ENCODE measurements around the gene GABRB3. TPM values are rescaled to one million over a fixed set of nuclear protein-coding genes. Genes with fewer than 3 reads are reported as not detected.

GABRB3 gene
- total and polyA plus RNA-seq, 2 donors (not counting 3 experiments of a cell fraction or from before 2014, with no cell fraction given): 0.03 TPM; not detected in 1

- no TSS peak for BruUV-seq (replicated peaks)
- Histone ChIP-seq H3K27ac (ENCODE audit: insufficient read depth, low read depth, low read length) (no peak overlapping the region), H3K79me2 (ENCODE audit: control insufficient read depth, insufficient read depth, low read length) (no peaks in the 10 kb centered on the region), H4K20me1 (replicated peaks; ENCODE audit: control insufficient read depth, extremely low read depth, insufficient read depth, low read length) (no peaks in the 10 kb centered on the region), H3K4me2 (ENCODE audit: insufficient read depth, low read length) (no peak overlapping the region), H3K9me3 (replicated peaks; ENCODE audit: control insufficient read depth, insufficient read depth, low read length) (peaks cover 10% of the 10 kb centered on the region), H3K9ac (replicated peaks; ENCODE audit: extremely low read depth, insufficient read depth, low read length) (no peak overlapping the region), H3K9me1 (replicated peaks; ENCODE audit: control insufficient read depth, extremely low read depth, insufficient read depth, low read length) (no peaks in the 10 kb centered on the region), H3K36me3 (ENCODE audit: control insufficient read depth in 2 of 2, extremely low read depth in 1 of 2, insufficient read depth in 2 of 2, low read length in 2 of 2) (no peaks in the 10 kb centered on the region), H2AFZ (ENCODE audit: low read depth, low read length) (no peak overlapping the region), H3K27me3 (ENCODE audit: control insufficient read depth in 2 of 2, insufficient read depth in 2 of 2, low read length in 2 of 2) (no peaks in the 10 kb centered on the region), H3K4me3 (replicated peaks in 1 of 3; ENCODE audit: insufficient read depth in 1 of 3, low read depth in 1 of 3, low read length in 3 of 3) (no peak overlapping the region), H3K4me1 (ENCODE audit: control insufficient read depth, extremely low read depth, insufficient read depth, low read length) (no peaks in the 10 kb centered on the region)
- CTCF ChIA-PET: no interaction called here
- DNase-seq (ENCODE audit: low read depth, low spot score) (no peak), FAIRE-seq (no peak)
- dilution Hi-C loops (cut with MboI; ENCODE audit: extremely low pct_ligation_motif_present, low sequenced_read_pairs) (no loop called here), intact Hi-C loops (cut with micrococcal nuclease) (no loop called here)
- TF ChIP-seq MYC (IDR thresholded peaks at IDR 0.05; ENCODE audit: low read depth, low read length) (no peak), FOS (IDR thresholded peaks at IDR 0.05; ENCODE audit: borderline replicate concordance, insufficient read depth, low read length) (no peak), POLR2A (IDR thresholded peaks at IDR 0.05; ENCODE audit: low read depth, low read length) (no peak), POLR2AphosphoS5 (IDR thresholded peaks at IDR 0.05; ENCODE audit: insufficient read depth, low read depth, low read length) (no peak)
- POLR2A ChIA-PET: no interaction called here
These were observed 33.9 kb downstream of the GABRB3 start for GRCh38 chr15:26738996-26739395.

GRCh38 chr15:26736502-26737248, 36.2 kb downstream of the GABRB3 start:
- Histone ChIP-seq H3K36me3 (ENCODE audit: control insufficient read depth in 2 of 2, extremely low read depth in 1 of 2, insufficient read depth in 2 of 2, low read length in 2 of 2) (no peaks in the 10 kb centered on the region), H3K4me3 (replicated peaks in 1 of 3; ENCODE audit: insufficient read depth in 1 of 3, low read depth in 1 of 3, low read length in 3 of 3) (no peak overlapping the region), H4K20me1 (replicated peaks; ENCODE audit: control insufficient read depth, extremely low read depth, insufficient read depth, low read length) (no peaks in the 10 kb centered on the region), H3K27ac (ENCODE audit: insufficient read depth, low read depth, low read length) (no peak overlapping the region), H2AFZ (ENCODE audit: low read depth, low read length) (no peak overlapping the region), H3K79me2 (ENCODE audit: control insufficient read depth, insufficient read depth, low read length) (no peaks in the 10 kb centered on the region), H3K9me3 (replicated peaks; ENCODE audit: control insufficient read depth, insufficient read depth, low read length) (peaks cover 10% of the 10 kb centered on the region), H3K4me2 (ENCODE audit: insufficient read depth, low read length) (no peak overlapping the region), H3K9me1 (replicated peaks; ENCODE audit: control insufficient read depth, extremely low read depth, insufficient read depth, low read length) (no peaks in the 10 kb centered on the region), H3K27me3 (ENCODE audit: control insufficient read depth in 2 of 2, insufficient read depth in 2 of 2, low read length in 2 of 2) (no peaks in the 10 kb centered on the region), H3K9ac (replicated peaks; ENCODE audit: extremely low read depth, insufficient read depth, low read length) (no peak overlapping the region), H3K4me1 (ENCODE audit: control insufficient read depth, extremely low read depth, insufficient read depth, low read length) (no peaks in the 10 kb centered on the region)
- TF ChIP-seq MYC (IDR thresholded peaks at IDR 0.05; ENCODE audit: low read depth, low read length): no peak
- no peak for TF ChIP-seq POLR2A (IDR thresholded peaks at IDR 0.05; ENCODE audit: low read depth, low read length)
- TF ChIP-seq GATA2 (IDR thresholded peaks at IDR 0.05; ENCODE audit: insufficient read depth, insufficient read length, low read depth, low read length): no peak
- TF ChIP-seq CTCF (IDR thresholded peaks at IDR 0.05; ENCODE audit: extremely low read depth in 1 of 2, insufficient read depth in 1 of 2, low read depth in 1 of 2, low read length in 2 of 2): no peak
- no peak for TF ChIP-seq JUN (IDR thresholded peaks at IDR 0.05; ENCODE audit: borderline replicate concordance, insufficient read depth, insufficient read length, low read depth)
- TF ChIP-seq MAX (IDR thresholded peaks at IDR 0.05; ENCODE audit: insufficient read depth, insufficient read length): no peak
- TF ChIP-seq POLR2AphosphoS5 (IDR thresholded peaks at IDR 0.05; ENCODE audit: insufficient read depth, low read depth, low read length): no peak
- no peak for TF ChIP-seq FOS (IDR thresholded peaks at IDR 0.05; ENCODE audit: borderline replicate concordance, insufficient read depth, low read length)
- TF ChIP-seq EZH2 (IDR thresholded peaks at IDR 0.05; ENCODE audit: borderline replicate concordance, low read depth, low read length, severe bottlenecking): no peak
- FAIRE-seq (no peak), DNase-seq (ENCODE audit: low read depth, low spot score) (no peak)
- ChIA-PET CTCF (no interaction called here), POLR2A (no interaction called here)
- dilution Hi-C loops (cut with MboI; ENCODE audit: extremely low pct_ligation_motif_present, low sequenced_read_pairs): no loop called here
- BruUV-seq (replicated peaks): no TSS peak
- intact Hi-C loops (cut with micrococcal nuclease): no loop called here

All from endothelial cell of umbilical vein (primary cell).